Raji (cell line): ENCODE data around the gene ITPRIPL2.

ENCODE experiments used
- POLR2A ChIP-seq: IDR thresholded peaks from 2 replicates; pipeline ENCODE4 v1.6.1; 2011; ENCODE audit warnings: low read depth, low read length, control low read depth; ENCODE audit not compliant: insufficient read depth

The ITPRIPL2 gene

DNA sequence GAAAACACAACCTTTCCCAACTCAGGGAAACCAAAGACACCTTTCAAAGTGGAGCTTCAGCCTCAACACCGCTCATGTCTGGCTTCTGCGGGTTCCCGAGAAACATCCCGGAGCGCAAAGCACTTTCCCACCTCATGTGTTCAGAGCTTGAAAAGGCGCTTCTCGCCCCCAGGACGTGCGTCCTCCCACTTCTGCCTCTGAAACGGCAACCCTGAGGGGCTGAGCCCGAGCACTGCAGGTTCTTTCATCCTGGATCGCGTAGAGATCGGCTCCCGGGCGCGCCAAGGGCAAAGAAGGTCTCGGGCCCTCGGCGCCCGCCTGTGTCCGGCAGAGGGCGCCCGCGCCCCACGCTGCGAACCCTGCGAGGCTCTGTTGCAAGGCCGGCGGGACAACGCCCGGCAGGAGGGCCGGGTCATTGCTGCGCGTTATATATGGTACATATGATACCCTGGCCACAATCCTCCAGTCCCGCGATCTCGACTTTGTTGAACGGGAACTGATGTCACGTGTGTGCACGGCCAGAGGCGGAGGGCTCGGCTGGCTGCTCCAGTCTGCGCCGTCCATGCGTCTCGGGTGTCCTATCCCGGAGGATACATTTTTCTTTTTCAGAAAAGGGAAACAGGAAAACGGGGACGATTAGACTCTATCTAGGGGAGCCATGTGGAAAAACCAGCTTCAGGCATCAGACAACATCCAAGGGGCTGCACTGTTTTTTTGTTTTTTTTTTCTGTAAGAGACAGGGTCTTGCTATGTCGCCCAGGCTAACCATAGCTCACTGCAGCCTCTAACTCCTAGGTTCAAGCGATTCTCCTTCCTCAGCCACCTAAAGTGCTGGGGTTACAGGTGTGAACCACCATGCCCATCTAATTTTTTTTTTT, 27.2 kb upstream of the ITPRIPL2 start:
- TF ChIP-seq POLR2A: no peak

DNA sequence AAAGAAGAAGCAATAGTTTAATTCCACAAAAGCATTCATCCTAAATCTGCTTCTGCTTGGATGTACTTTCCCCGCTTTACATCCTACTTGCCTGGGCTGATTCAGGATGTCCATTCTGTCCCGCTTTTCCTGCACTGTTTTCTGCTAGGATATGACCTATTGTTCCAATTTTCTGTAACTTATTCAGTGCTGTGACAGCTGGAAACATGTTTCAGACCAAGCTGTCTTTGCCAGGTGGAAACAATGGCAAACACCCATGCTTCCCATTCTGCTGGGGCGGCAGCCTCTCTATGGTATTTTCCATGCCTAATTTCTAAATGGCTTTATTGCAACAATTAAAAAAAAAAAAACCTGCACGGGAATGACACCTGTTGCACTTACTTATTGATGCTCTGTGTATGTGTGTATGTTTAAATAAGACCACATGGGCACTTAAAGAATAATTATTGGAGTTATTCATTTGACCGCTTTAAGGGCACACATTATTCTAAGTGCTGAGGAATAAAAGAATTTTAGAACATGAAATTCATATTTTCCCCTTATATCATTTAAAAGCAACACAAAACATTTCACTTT, 25.3 kb upstream of the ITPRIPL2 start:
- TF ChIP-seq POLR2A: no peak

DNA sequence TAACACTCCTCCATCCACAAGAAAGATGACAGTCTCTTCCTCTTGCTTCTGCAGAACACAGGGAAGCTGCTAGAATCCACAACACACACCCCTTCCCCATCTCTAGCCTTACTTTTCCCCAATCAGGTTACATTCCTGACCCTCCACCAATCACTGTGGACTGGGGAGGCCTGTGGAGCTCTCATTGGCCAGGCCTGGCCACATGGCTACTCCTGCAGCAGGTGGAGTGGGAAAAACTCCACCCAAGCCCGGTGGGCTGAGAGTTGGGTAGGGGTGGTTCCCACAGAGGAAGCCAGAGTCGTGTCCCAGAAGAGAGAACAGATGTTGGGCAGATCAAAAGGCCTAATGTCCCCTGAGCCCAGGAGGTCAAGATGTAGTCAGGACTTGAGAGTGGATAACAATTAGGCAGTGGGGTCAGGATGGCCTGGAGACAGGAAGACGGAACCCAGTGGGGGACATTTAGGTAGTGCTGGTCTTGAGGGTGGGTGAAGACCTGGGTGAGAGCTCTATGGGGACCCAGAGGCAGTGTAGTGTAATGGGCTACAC, 24.3 kb upstream of the ITPRIPL2 start:
- TF ChIP-seq POLR2A: no peak

- no peak for TF ChIP-seq POLR2A
These were observed 22.8 kb upstream of the ITPRIPL2 start for GRCh38 chr16:19090916-19091315.

DNA sequence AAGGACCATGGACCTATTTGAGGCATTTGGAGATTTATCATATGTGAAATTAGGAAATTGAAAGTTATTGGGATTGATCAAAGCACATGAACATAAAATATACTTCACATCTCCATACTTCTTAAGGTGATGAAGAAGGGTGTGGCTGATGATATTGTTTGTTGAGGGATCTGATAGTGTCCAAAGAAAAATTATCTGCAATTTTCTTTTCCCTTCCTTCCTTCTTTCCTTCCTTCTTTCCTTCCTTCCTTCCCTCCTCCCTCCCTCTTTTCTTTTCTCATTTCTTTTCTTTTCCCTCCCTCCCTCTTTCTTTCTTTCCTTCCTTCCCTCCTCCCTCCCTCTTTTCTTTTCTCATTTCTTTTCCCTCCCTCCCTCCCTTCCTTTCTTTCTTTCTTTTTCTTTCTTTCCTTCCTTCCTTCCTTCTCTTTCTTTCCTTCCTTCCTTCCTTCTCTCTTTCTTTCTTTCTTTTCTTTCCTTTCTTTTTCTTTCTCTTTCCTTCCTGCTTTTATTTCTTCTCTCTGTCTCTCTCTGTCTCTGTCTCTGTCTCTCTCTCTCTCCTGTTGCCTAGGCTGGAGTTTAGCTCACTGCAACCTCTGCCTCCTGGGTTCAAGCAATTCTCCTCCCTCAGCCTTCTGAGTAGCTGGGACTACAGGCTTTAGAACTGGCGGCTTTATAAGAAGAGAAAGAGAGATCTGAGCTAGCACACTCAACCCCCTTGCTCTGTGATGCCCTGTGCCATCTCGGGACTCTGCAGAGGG, 20.9 kb upstream of the ITPRIPL2 start:
- no peak for TF ChIP-seq POLR2A

- TF ChIP-seq POLR2A: no peak
These were observed 19.9 kb upstream of the ITPRIPL2 start for GRCh38 chr16:19093631-19094541.

GRCh38 chr16:19094542-19095365, 19.0 kb upstream of the ITPRIPL2 start:
- no peak for TF ChIP-seq POLR2A

GRCh38 chr16:19095654-19096053, 18.1 kb upstream of the ITPRIPL2 start:
- TF ChIP-seq POLR2A: no peak

DNA sequence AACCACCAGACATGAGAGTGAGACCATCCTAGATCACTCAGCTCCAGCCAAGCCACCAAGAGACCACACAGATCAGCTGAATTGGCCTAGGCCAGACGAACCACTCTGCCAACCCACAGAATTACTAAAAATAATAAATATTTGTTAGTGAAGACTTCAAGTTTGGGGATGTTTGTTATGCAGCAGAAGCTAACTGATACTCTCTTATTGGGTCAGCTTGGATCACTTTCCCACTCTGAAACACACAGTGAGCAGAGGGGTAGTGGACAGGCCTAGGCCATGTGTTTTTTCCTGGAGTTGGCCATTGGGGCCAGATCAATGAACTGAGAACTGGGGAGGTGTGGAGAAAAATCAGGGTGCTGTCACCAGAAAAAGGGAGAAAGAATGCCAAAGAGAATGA, 15.6 kb upstream of the ITPRIPL2 start:
- TF ChIP-seq POLR2A: no peak

DNA sequence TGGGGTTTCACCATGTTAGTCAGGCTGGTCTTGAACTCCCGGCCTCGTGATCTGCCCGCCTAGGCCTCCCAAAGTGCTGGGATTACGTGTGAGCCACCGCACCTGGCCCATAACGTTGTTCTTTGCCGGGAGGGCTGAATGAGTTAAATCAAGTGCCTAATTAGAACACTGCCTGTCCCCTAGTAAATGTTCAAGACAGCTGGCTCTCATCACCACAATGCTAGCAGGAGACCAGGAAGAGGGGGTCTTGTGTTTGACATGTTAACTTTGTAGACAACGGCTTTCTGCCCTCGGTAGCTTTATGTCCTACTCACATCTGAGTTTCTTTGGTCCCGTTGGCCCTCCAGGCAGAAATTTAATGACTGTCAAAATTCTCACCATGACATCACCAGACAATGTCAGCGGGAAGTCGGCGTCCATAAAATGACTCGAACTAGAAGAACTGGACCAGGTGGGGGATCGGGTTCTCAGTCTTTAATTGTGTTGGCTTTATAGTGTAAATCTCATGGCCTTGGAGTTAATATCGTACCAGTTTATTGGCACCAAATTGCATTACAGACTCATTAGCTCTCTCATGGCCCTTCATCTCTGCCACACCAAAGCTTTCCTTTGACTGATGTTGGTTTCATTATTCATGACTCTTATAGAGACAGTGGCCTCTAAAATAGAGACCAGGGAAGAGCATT, 11.4 kb upstream of the ITPRIPL2 start:
- no peak for TF ChIP-seq POLR2A

- TF ChIP-seq POLR2A: no peak
These were observed 9.2 kb upstream of the ITPRIPL2 start for GRCh38 chr16:19104607-19105006.

DNA sequence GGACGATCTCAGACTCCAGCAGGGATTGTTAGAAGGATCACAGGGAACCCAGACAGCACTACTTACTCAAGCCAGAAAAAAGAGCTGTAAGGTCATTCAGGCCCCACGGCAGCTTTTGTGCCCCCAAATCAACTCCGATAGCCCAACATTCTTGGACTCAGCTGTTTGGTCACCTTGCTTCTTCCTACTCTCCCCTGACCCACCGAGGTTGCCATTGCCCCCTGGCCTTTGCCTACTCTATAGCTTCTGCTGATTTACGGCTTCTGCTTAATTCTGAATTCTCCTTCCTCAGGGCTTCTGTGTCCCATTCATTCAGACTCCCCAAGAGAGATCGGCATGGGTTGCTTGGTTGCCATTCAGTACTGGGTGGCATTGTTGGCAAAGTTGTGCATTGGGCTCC, 8.6 kb upstream of the ITPRIPL2 start:
- no peak for TF ChIP-seq POLR2A
